ENCODE results near the gene LARGE1. TPM values are rescaled to one million over a fixed set of nuclear protein-coding genes. Genes with fewer than 3 reads are reported as not detected.

LARGE1 gene
- total RNA-seq, 3 donors from 2014 or later, result 23.6 to 27.8 (median 26.1) TPM

- intact Hi-C loops (cut with DNase I; ENCODE audit: low total_unique reads), result no loop called here
- Histone ChIP-seq H3K4me1 (no peaks in the 10 kb centered on the region), H3K27me3 (no peaks in the 10 kb centered on the region), H3K36me3 (no peaks in the 10 kb centered on the region), H3K27ac (no peak overlapping the region), H3K9me3 (peaks cover 0 to 5% of the 10 kb centered on the region in 2 donors), H3K4me3 (no peak overlapping the region)
- TF ChIP-seq CTCF (IDR thresholded peaks at IDR 0.05) (no peak), POLR2A (IDR thresholded peaks at IDR 0.05) (no peak), POLR2AphosphoS5 (IDR thresholded peaks at IDR 0.05) (no peak)
- DNase-seq (ENCODE audit: low spot score in 2 of 2), result no peak
Measured at GRCh38 chr22:33518405-33518804, 401.9 kb downstream of the LARGE1 start.

- DNase-seq (ENCODE audit: low spot score in 2 of 2), result no peak
- no peaks in the 10 kb centered on the region for H3K4me1 ChIP-seq
- H3K4me3 ChIP-seq, result no peak overlapping the region
- H3K27me3 ChIP-seq, result no peaks in the 10 kb centered on the region
- no peaks in the 10 kb centered on the region for H3K36me3 ChIP-seq
- intact Hi-C loops (cut with DNase I; ENCODE audit: low total_unique reads), result no loop called here
- TF ChIP-seq POLR2A (IDR thresholded peaks at IDR 0.05), result no peak
- no peak for TF ChIP-seq POLR2AphosphoS5 (IDR thresholded peaks at IDR 0.05)
- TF ChIP-seq CTCF (IDR thresholded peaks at IDR 0.05), result no peak
- H3K9me3 ChIP-seq, result no peaks in the 10 kb centered on the region
- H3K27ac ChIP-seq, result no peak overlapping the region
Measured at GRCh38 chr22:33515795-33516194, 404.5 kb downstream of the LARGE1 start.

GRCh38 chr22:33513388-33514338 is 406.6 kb downstream of the LARGE1 start:
- no peaks in the 10 kb centered on the region for H3K9me3 ChIP-seq
- DNase-seq (ENCODE audit: low spot score in 2 of 2), result no peak
- no peaks in the 10 kb centered on the region for H3K36me3 ChIP-seq
- TF ChIP-seq POLR2AphosphoS5 (IDR thresholded peaks at IDR 0.05) (no peak), CTCF (IDR thresholded peaks at IDR 0.05) (no peak), POLR2A (IDR thresholded peaks at IDR 0.05) (no peak)
- H3K27me3 ChIP-seq, result no peaks in the 10 kb centered on the region
- intact Hi-C loops (cut with DNase I; ENCODE audit: low total_unique reads), result no loop called here
- H3K4me3 ChIP-seq, result no peak overlapping the region
- H3K4me1 ChIP-seq, result no peaks in the 10 kb centered on the region
- no peak overlapping the region for H3K27ac ChIP-seq

GRCh38 chr22:33512908-33513307 is 407.4 kb downstream of the LARGE1 start:
- no peaks in the 10 kb centered on the region for H3K9me3 ChIP-seq
- H3K27ac ChIP-seq, result no peak overlapping the region
- H3K4me3 ChIP-seq, result no peak overlapping the region
- intact Hi-C loops (cut with DNase I; ENCODE audit: low total_unique reads), result no loop called here
- DNase-seq (ENCODE audit: low spot score in 2 of 2), result no peak
- no peaks in the 10 kb centered on the region for H3K4me1 ChIP-seq
- H3K27me3 ChIP-seq, result no peaks in the 10 kb centered on the region
- TF ChIP-seq POLR2AphosphoS5 (IDR thresholded peaks at IDR 0.05) (no peak), CTCF (IDR thresholded peaks at IDR 0.05) (no peak), POLR2A (IDR thresholded peaks at IDR 0.05) (no peak)
- H3K36me3 ChIP-seq, result no peaks in the 10 kb centered on the region

- Histone ChIP-seq H3K4me3 (no peak overlapping the region), H3K4me1 (no peaks in the 10 kb centered on the region), H3K27me3 (no peaks in the 10 kb centered on the region), H3K36me3 (no peaks in the 10 kb centered on the region), H3K9me3 (no peaks in the 10 kb centered on the region), H3K27ac (no peak overlapping the region)
- intact Hi-C loops (cut with DNase I; ENCODE audit: low total_unique reads), result no loop called here
- no peak for DNase-seq (ENCODE audit: low spot score in 2 of 2)
- TF ChIP-seq CTCF (IDR thresholded peaks at IDR 0.05) (no peak), POLR2A (IDR thresholded peaks at IDR 0.05) (no peak), POLR2AphosphoS5 (IDR thresholded peaks at IDR 0.05) (no peak)
Measured at GRCh38 chr22:33510429-33510904, 409.8 kb downstream of the LARGE1 start.
